GM06990 (cell line): ENCODE measurements around the gene ZNF132.

ENCODE experiments used
- DNase-seq: peaks from one replicate; pipeline ENCODE4 v3.0.0-alpha.2; 2011; ENCODE audit not compliant: insufficient read length; ENCODE audit errors: extremely low read depth
- H3K27me3 ChIP-seq: replicated peaks from 2 replicates; pipeline ENCODE4 v1.6.0; 2011; ENCODE audit warnings: low read length; ENCODE audit not compliant: control insufficient read depth, insufficient read depth
- H3K36me3 ChIP-seq: 2 replicates; pipeline ENCODE4 v1.5.1; 2011; ENCODE audit warnings: low read length; ENCODE audit not compliant: control insufficient read depth, insufficient read depth
- H3K4me3 ChIP-seq: replicated peaks from 2 replicates; pipeline ENCODE4 v1.5.1; 2011; ENCODE audit warnings: low read depth, mild to moderate bottlenecking, control low read depth, low read length
- TF ChIP-seq, protein P1 (sequence below): IDR thresholded peaks from 2 replicates; pipeline ENCODE4 v1.5.1; 2011; ENCODE audit warnings: low read length, control low read depth, mild to moderate bottlenecking, inconsistent platforms; ENCODE audit not compliant: insufficient read depth, poor library complexity, severe bottlenecking

The ZNF132 gene

DNA sequence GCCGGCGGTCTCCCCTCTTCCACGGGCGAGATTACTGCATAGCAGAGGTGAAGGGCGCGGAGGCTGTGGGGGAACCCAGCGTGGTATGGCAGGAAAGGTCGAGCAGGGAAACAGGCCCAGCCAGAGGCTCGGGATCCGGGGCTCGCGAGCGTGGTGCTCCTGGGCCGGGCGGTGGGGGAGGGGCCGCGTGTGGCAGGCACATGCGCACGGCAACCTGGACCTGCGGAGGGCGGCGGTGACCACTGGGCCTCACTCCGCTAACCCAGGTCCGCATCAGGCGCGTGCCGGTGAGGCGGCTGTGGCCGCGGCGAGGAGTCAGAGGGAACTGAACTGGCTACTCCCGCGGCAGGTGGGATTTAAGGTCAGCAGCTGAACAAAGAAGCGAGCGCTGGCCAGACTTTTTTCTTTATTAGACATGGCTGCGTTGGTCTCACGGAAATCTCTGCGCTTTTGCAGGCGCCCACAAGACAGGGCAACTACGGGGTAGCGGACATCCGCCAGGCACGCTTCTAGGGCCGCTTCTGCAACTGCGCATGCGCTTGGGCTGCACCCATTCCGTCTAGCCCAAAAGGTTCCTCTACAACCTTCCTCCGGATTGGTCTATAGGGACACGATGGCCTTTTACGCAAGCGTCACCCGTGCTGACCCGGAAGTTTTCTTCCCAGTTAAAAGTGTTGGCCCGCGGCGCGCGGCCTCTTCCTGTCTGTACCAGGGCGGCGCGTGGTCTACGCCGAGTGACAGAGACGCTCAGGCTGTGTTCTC is 53.2 kb downstream of the ZNF132 start, which contains the start of gene RPS5:
Gene RPS5 (plus strand): TSS at position 694 of the 762 bp plus-strand sequence. CDS start 869 bp downstream, outside the sequence.
- H3K36me3 ChIP-seq: peaks cover 9% of the 10 kb centered on the region
- DNase-seq: peak; percentile 92
- peak within 1 kb of the TSS; percentile 80 for H3K4me3 ChIP-seq
- no peaks in the 10 kb centered on the region for H3K27me3 ChIP-seq
- TF ChIP-seq, protein P1, sequence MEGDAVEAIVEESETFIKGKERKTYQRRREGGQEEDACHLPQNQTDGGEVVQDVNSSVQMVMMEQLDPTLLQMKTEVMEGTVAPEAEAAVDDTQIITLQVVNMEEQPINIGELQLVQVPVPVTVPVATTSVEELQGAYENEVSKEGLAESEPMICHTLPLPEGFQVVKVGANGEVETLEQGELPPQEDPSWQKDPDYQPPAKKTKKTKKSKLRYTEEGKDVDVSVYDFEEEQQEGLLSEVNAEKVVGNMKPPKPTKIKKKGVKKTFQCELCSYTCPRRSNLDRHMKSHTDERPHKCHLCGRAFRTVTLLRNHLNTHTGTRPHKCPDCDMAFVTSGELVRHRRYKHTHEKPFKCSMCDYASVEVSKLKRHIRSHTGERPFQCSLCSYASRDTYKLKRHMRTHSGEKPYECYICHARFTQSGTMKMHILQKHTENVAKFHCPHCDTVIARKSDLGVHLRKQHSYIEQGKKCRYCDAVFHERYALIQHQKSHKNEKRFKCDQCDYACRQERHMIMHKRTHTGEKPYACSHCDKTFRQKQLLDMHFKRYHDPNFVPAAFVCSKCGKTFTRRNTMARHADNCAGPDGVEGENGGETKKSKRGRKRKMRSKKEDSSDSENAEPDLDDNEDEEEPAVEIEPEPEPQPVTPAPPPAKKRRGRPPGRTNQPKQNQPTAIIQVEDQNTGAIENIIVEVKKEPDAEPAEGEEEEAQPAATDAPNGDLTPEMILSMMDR: no peak

- Histone ChIP-seq H3K36me3 (peaks cover 9% of the 10 kb centered on the region), H3K4me3 (peak overlapping the region; percentile 80), H3K27me3 (no peaks in the 10 kb centered on the region)
- TF ChIP-seq, protein P1: no peak
- peak; percentile 76 for DNase-seq
These were observed 53.9 kb downstream of the ZNF132 start for GRCh38 chr19:58385891-58386575.

DNA sequence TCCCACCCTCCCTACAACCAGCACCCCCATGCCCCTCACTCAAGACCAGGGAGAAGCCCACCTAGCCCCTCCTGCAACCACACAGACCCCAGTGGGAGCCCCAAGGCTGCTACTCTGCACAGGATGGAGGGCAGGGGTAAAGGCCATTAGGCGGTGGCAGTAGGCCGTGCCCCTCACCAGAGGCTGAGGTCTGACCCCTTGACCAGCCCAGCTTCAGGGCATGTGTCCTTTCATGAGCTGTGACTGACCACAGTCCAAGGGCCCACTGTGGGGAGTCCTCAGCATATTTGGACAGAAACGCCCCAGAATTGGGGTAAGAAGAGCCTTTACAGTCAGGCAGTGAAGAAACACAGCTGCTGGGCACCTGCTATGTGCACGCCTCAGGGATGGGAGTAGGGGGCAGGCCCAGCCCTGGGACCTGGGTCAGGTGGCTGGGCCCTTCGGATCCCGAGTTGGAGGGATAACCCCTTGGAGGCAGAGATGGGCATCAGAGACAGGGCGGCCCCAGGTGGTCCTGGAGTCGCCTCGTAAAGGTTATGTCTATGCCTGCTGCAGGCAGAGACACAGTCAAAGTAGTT is 54.6 kb downstream of the ZNF132 start:
- DNase-seq: no peak
- no peaks in the 10 kb centered on the region for H3K27me3 ChIP-seq
- TF ChIP-seq, protein P1: no peak
- H3K4me3 ChIP-seq: peak overlapping the region; percentile 80
- H3K36me3 ChIP-seq: peaks cover 6% of the 10 kb centered on the region

DNA sequence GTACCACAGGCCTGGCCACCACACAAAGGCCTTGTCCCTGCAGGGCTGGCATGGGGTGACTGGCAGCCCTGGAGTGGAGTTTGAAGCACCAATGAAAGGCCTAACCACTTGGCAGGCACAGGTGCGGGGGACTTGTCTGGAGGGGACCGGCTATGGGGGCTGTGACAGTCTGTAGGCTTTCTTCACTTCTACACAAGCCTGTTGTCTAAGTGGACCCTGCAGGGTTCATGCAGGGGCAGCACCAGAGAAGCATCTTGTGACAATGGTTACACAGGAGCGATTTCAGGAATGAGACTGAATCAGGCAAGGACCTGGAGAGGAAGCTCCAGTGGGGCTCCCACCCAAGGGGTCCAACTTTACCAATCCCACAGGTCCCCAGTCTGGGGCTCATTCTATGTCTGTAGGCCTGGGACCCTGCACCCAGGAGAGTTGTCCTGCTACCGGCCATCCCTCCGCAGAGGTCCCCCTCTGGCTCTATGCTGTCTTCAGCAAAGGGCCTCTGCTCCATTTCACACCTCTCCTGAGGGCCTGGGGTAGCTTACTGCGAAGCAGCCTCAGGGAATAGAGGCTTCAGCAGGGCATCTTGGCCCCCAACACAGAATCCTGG is 56.9 kb downstream of the ZNF132 start:
- H3K36me3 ChIP-seq: peaks cover 1% of the 10 kb centered on the region; the same call in 1 of the 2 replicates
- DNase-seq: no peak
- H3K4me3 ChIP-seq: no peak overlapping the region
- TF ChIP-seq, protein P1: no peak
- H3K27me3 ChIP-seq: no peaks in the 10 kb centered on the region
